AG09319 (cell line): ENCODE data around the gene CNP.

ENCODE experiments used
- DNase-seq: peaks from one replicate; pipeline ENCODE4 v3.0.0-alpha.2; 2010; ENCODE audit warnings: low read depth; ENCODE audit errors: extremely low read depth
- TF ChIP-seq, protein P1 (sequence below): IDR thresholded peaks from 2 replicates; pipeline ENCODE4 v1.5.1; 2011; ENCODE audit warnings: low read depth, mild to moderate bottlenecking, inconsistent platforms, low read length, moderate library complexity

CNP gene

DNA sequence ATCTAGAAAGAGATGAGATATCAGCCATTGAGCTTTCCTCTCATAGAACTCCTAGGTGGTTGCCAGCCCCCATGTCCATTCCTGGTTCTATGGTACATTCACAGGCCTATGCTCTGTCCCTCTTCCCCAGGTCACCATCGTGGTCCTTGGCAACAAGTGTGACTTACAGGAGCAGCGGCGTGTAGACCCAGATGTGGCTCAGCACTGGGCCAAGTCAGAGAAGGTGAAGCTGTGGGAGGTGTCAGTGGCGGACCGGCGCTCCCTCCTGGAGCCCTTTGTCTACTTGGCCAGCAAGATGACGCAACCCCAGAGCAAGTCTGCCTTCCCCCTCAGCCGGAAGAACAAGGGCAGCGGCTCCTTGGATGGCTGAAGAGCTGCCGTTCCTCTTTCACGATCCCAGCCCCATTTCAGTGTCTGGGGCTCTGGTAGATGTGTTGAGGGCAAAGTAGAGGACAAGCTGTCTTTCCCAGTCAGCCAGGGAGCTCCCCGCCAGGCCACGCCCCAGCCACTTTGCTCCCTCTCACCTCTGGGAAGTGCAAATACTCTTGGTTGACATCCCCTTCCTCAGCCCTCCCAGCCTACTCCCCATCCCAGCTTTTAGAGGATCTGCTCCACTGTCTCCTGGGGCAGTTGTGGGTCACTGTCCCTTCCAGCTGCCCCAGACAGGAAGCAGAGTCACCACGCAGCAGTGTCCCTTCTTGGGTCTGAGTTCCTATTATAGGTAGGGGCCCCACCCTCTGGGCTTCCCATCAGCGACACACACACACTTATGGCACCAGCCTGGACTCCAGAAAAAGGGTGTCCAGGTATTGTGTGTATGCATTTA lies 57.1 kb downstream of the CNP start:
- DNase-seq: no peak
- TF ChIP-seq, protein P1, sequence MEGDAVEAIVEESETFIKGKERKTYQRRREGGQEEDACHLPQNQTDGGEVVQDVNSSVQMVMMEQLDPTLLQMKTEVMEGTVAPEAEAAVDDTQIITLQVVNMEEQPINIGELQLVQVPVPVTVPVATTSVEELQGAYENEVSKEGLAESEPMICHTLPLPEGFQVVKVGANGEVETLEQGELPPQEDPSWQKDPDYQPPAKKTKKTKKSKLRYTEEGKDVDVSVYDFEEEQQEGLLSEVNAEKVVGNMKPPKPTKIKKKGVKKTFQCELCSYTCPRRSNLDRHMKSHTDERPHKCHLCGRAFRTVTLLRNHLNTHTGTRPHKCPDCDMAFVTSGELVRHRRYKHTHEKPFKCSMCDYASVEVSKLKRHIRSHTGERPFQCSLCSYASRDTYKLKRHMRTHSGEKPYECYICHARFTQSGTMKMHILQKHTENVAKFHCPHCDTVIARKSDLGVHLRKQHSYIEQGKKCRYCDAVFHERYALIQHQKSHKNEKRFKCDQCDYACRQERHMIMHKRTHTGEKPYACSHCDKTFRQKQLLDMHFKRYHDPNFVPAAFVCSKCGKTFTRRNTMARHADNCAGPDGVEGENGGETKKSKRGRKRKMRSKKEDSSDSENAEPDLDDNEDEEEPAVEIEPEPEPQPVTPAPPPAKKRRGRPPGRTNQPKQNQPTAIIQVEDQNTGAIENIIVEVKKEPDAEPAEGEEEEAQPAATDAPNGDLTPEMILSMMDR: no peak

DNA sequence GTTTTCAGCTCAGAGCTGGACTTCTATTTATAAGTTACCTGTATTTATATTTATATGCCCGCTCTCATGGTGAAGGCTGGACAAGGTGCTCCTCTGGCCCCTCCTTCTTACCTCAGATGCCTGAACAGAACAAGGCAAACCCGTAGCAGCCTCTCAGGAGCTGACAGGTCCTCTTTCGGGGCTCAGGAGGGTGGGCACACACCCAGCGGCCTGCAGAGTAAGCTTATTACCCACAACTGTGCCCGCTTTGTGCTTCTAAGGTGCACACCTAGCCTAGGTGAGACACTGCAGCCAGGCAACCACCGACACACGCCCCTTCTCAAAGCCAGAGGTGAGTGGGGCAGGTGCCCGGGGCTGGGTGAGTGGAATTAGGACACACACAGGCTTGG lies 58.6 kb downstream of the CNP start:
- TF ChIP-seq, protein P1: no peak
- no peak for DNase-seq

DNA sequence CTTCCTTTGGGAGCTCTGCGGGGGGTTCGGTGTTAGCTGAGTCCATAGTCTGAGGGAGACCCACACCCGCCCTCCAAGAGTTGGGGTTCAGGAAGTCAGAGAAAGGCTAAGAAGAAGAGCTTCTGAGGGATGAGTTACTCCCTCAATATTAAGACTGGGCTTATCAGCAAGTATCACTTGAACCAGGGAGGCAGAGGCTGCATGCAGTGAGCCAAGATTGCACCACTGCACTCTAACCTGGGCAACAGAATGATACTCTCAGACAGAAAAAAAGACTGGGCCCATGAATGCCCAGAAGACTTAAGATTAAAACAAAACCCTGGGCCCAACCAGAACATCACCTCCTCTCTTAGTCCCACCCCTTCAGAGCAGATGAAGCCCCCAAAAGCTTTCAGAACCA lies 59.3 kb downstream of the CNP start:
- DNase-seq: no peak
- TF ChIP-seq, protein P1: no peak

DNA sequence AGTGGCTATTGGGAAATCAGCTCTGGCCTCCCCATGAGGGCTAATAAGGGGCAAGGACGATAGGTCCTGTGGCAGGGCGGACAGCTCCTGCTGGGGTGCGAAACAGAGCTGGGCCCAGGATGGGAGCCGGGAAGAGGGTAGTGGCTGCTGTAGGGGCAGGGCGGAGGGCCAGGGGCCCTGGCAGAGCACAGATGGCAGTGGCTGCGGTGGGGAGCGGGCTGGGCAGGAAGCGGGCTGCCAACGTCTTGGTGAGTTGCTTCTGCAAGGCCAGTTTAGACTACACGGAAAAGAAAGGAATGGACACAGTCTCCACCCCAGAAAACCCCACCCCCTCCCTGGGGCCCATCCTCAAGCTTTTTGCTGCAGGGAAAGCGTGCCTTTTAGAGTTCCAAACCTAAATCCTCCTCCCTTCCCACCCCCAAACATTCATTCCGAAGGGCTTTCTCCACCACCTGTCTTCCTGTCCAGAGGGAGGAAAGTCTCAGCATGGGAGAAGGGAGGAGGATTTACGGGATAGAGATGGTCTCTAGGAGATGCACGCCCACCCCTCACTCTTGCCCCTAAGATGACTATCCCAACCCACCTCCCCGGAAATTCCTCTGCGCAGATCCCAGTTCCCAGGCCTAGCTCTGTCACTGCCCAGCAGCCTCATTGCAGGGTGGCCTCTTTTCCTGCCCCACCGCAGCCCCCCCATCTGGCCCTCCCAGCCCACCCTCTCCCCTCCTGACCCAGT lies 60.4 kb downstream of the CNP start:
- no peak for DNase-seq
- TF ChIP-seq, protein P1: no peak
